ENCODE results near the gene LARGE1. TPM values are rescaled to one million over a fixed set of nuclear protein-coding genes. Genes with fewer than 3 reads are reported as not detected.

LARGE1 gene
- total and polyA plus RNA-seq, 2 donors (not counting 1 experiment from before 2014, with no cell fraction given) = 14.1 to 19.2 TPM

GRCh38 chr22:33431300-33431699, 489.0 kb downstream of the LARGE1 start:
- Histone ChIP-seq H3K4me3 (replicated peaks in 1 of 4; ENCODE audit: control extremely low read depth in 1 of 4, insufficient read depth in 1 of 4, low read depth in 3 of 4, low read length in 4 of 4) (no peak overlapping the region), H2AFZ (ENCODE audit: low read length) (no peak overlapping the region), H3K9me3 (ENCODE audit: control insufficient read depth, insufficient read depth, low read depth, low read length) (no peaks in the 10 kb centered on the region), H3K9ac (ENCODE audit: insufficient read depth, low read length) (no peak overlapping the region), H3K27ac (ENCODE audit: insufficient read depth, low read length) (no peak overlapping the region), H3K79me2 (ENCODE audit: control insufficient read depth, insufficient read depth, low read length) (no peaks in the 10 kb centered on the region), H3K27me3 (ENCODE audit: control insufficient read depth, insufficient read depth, low read length) (no peaks in the 10 kb centered on the region), H3K4me1 (ENCODE audit: control insufficient read depth, extremely low read depth, insufficient read depth, low read length) (no peaks in the 10 kb centered on the region), H3K4me2 (ENCODE audit: extremely low read depth, insufficient read depth, low read length) (no peak overlapping the region), H3K36me3 (ENCODE audit: control insufficient read depth, insufficient read depth, low read length) (no peaks in the 10 kb centered on the region), H4K20me1 (ENCODE audit: control insufficient read depth, extremely low read depth, insufficient read depth, low read length) (no peaks in the 10 kb centered on the region)
- TF ChIP-seq EZH2 (IDR thresholded peaks at IDR 0.05; ENCODE audit: low read length, missing control alignments) = no peak
- no peak for TF ChIP-seq CTCF (conservative IDR thresholded peaks at IDR 0.05 in 1 of 2, IDR thresholded peaks at IDR 0.05 in 1 of 2; ENCODE audit: low read depth in 1 of 2, low read length in 2 of 2)
- DNase-seq (ENCODE audit: low read depth in 2 of 2) = no peak

- Histone ChIP-seq H3K27me3 (ENCODE audit: control insufficient read depth, insufficient read depth, low read length) (no peaks in the 10 kb centered on the region), H3K4me2 (ENCODE audit: extremely low read depth, insufficient read depth, low read length) (no peak overlapping the region), H3K4me3 (replicated peaks in 1 of 4; ENCODE audit: control extremely low read depth in 1 of 4, insufficient read depth in 1 of 4, low read depth in 3 of 4, low read length in 4 of 4) (no peak overlapping the region), H2AFZ (ENCODE audit: low read length) (no peak overlapping the region), H3K4me1 (ENCODE audit: control insufficient read depth, extremely low read depth, insufficient read depth, low read length) (no peaks in the 10 kb centered on the region), H3K36me3 (ENCODE audit: control insufficient read depth, insufficient read depth, low read length) (no peaks in the 10 kb centered on the region), H3K9ac (ENCODE audit: insufficient read depth, low read length) (no peak overlapping the region), H3K27ac (ENCODE audit: insufficient read depth, low read length) (no peak overlapping the region), H4K20me1 (ENCODE audit: control insufficient read depth, extremely low read depth, insufficient read depth, low read length) (no peaks in the 10 kb centered on the region), H3K9me3 (ENCODE audit: control insufficient read depth, insufficient read depth, low read depth, low read length) (no peaks in the 10 kb centered on the region), H3K79me2 (ENCODE audit: control insufficient read depth, insufficient read depth, low read length) (no peaks in the 10 kb centered on the region)
- DNase-seq (ENCODE audit: low read depth in 2 of 2) = no peak
- TF ChIP-seq EZH2 (IDR thresholded peaks at IDR 0.05; ENCODE audit: low read length, missing control alignments) (no peak), CTCF (conservative IDR thresholded peaks at IDR 0.05 in 1 of 2, IDR thresholded peaks at IDR 0.05 in 1 of 2; ENCODE audit: low read depth in 1 of 2, low read length in 2 of 2) (no peak)
Measured at GRCh38 chr22:33429281-33429680, 491.0 kb downstream of the LARGE1 start.

- Histone ChIP-seq H3K27me3 (ENCODE audit: control insufficient read depth, insufficient read depth, low read length) (no peaks in the 10 kb centered on the region), H3K4me2 (ENCODE audit: extremely low read depth, insufficient read depth, low read length) (no peak overlapping the region), H3K27ac (ENCODE audit: insufficient read depth, low read length) (no peak overlapping the region), H4K20me1 (ENCODE audit: control insufficient read depth, extremely low read depth, insufficient read depth, low read length) (no peaks in the 10 kb centered on the region), H3K4me3 (replicated peaks in 1 of 4; ENCODE audit: control extremely low read depth in 1 of 4, insufficient read depth in 1 of 4, low read depth in 3 of 4, low read length in 4 of 4) (no peak overlapping the region), H3K9ac (ENCODE audit: insufficient read depth, low read length) (no peak overlapping the region), H3K9me3 (ENCODE audit: control insufficient read depth, insufficient read depth, low read depth, low read length) (no peaks in the 10 kb centered on the region), H2AFZ (ENCODE audit: low read length) (no peak overlapping the region), H3K79me2 (ENCODE audit: control insufficient read depth, insufficient read depth, low read length) (no peaks in the 10 kb centered on the region), H3K4me1 (ENCODE audit: control insufficient read depth, extremely low read depth, insufficient read depth, low read length) (no peaks in the 10 kb centered on the region), H3K36me3 (ENCODE audit: control insufficient read depth, insufficient read depth, low read length) (no peaks in the 10 kb centered on the region)
- TF ChIP-seq CTCF (conservative IDR thresholded peaks at IDR 0.05 in 1 of 2, IDR thresholded peaks at IDR 0.05 in 1 of 2; ENCODE audit: low read depth in 1 of 2, low read length in 2 of 2) = no peak
- TF ChIP-seq EZH2 (IDR thresholded peaks at IDR 0.05; ENCODE audit: low read length, missing control alignments) = no peak
- peak in 1 of 2 donors; percentile 85 for DNase-seq (ENCODE audit: low read depth in 2 of 2)
Measured at GRCh38 chr22:33427461-33427860, 492.8 kb downstream of the LARGE1 start.

All from fibroblast of lung (primary cell).